Activated CD4-positive, CD25-positive, alpha-beta regulatory T cell treated with anti-CD3 and anti-CD28 coated beads, Interleukin-2, amount 50 U/mL, for 16 hours (primary cell): ENCODE measurements around the gene DLGAP5.

Source experiments
- DNase-seq: peaks from one replicate; pipeline ENCODE4 v3.0.0-alpha.2; 2020; ENCODE audit warnings: low read depth, low spot score

DLGAP5 gene

GRCh38 chr14:55114720-55115119 is 76.7 kb downstream of the DLGAP5 start:
- no peak for DNase-seq

GRCh38 chr14:55111122-55111708 is 80.2 kb downstream of the DLGAP5 start:
- DNase-seq = no peak

GRCh38 chr14:55109836-55110235 is 81.5 kb downstream of the DLGAP5 start:
- no peak for DNase-seq

- no peak for DNase-seq
Observed at GRCh38 chr14:55107766-55108554, 83.4 kb downstream of the DLGAP5 start.

GRCh38 chr14:55105991-55106390 is 85.4 kb downstream of the DLGAP5 start:
- no peak for DNase-seq

GRCh38 chr14:55103971-55104954 is 87.1 kb downstream of the DLGAP5 start:
- no peak for DNase-seq

- DNase-seq = peak; percentile 19
Observed at GRCh38 chr14:55103005-55103640, 88.3 kb downstream of the DLGAP5 start.

GRCh38 chr14:55102141-55102621 is 89.2 kb downstream of the DLGAP5 start:
- no peak for DNase-seq

GRCh38 chr14:55101698-55102097 is 89.7 kb downstream of the DLGAP5 start:
- no peak for DNase-seq

GRCh38 chr14:55099756-55100155 is 91.6 kb downstream of the DLGAP5 start:
- no peak for DNase-seq

- no peak for DNase-seq
Observed at GRCh38 chr14:55098561-55098898, 92.9 kb downstream of the DLGAP5 start.
